Activated T-helper 1 cell treated with Interleukin-2 at 50 U/mL for 16 hours (primary cell): ENCODE measurements around the gene PTPN20.
"Not testable (repeated sequence)": the region's sequence is repeated elsewhere in the genome, so short reads cannot be mapped to it uniquely, and the experiment has no call there.

Experiments used
- DNase-seq: peaks from one replicate; pipeline ENCODE4 v3.0.0-alpha.2; 2020; ENCODE audit warnings: low read depth

PTPN20 gene, protein sequence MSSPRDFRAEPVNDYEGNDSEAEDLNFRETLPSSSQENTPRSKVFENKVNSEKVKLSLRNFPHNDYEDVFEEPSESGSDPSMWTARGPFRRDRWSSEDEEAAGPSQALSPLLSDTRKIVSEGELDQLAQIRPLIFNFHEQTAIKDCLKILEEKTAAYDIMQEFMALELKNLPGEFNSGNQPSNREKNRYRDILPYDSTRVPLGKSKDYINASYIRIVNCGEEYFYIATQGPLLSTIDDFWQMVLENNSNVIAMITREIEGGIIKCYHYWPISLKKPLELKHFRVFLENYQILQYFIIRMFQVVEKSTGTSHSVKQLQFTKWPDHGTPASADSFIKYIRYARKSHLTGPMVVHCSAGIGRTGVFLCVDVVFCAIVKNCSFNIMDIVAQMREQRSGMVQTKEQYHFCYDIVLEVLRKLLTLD

DNA sequence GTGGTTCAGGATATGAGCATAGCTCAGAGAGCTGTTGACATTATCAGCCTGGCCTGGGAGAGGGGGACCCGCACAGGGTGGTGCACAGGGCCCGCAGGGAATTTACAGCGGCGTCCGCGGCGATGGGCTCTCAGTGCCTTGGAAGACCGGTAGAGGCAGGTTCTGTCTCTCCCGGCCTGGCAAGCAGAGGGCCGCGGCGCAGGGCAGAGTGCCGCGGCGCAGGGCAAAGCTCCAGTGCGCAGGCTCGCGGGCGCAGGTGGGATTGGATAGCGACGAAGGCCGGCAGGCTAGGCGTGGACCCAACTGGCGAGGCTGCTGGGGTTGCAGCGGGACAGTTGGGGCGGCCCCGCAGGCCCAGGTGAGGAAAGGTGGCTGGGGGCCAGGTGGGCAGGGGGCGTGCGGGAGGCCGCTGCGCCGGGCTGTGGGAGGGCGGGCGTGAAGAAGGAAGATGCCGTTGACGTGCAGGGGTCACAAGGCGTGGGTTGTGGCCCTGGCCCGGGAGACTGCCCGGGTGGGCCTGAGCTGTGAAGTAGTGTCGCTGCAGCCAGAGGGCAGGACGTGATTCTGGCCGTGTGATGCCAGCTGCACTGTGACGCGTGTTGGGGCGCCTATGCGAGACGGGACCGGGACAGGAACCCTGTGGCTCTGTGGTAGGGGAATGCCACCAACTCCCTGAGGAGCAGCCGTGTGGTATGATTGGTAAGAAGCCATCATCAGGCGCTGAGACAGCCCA, at the start of gene PTPN20:
Gene PTPN20, plus strand, starts transcription at position 285 of the 733 bp plus-strand sequence. CDS start 21,072 bp downstream, outside the sequence.
- DNase-seq: not testable (repeated sequence)

DNA sequence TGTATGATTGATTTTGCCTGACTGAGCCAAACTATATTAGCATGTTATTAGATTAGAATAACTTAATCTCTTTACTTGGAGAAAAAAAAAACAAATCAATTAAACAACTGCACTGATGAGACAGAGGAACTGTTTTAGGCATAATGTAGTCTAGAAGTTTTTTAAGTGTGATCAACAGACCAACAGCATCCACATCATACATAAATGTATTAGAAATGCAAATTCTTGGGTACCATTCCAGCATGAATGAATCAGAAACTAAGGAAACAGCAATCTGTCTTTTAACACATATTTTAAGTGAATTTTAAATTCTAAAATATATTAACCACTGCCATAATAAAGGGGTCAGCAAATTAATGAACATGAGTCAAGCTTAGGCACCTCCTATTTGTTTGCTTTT, 41.5 kb upstream of the PTPN20 start:
- not testable (repeated sequence) for DNase-seq

GRCh38 chr10:46871583-46871982, 39.6 kb upstream of the PTPN20 start:
- DNase-seq: not testable (repeated sequence)

DNA sequence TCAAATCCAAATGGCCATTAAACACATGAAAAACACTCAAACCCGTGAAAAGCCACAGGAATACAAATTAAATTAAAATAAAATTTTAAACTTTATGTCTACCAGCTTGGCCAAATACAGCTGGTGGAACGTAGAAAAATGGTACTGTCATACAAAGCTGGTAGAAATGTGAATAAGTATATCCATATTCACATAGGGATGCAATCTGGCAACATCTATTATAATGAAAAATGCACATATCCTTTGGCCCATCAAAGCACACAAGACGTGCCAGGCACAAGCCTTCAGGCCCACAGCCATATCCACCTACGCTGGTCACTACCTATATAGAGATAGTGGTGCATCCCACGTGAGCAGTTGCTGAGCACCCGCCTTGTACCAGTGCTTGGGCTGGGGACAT, 35.9 kb upstream of the PTPN20 start:
- not testable (repeated sequence) for DNase-seq

GRCh38 chr10:46876773-46877172, 34.5 kb upstream of the PTPN20 start:
- not testable (repeated sequence) for DNase-seq

DNA sequence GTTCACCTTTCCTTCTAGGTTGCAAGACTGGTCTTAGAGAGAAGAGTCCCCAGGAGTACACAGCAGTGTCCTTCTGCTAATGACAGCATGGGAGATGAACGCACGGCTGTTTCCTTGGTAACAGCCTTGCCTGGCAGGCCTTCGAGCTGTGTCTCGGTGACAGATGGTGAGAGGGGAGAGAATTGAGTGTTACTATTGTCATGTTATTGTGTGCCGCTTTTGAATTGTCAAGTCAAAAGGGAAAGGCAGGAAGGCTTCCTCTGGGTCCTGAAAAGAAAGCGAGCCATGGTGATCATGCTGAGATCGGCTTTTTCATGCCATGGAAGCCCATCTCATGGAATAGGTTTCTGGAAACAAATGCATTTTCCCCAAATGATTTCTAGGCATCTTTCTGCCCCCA, 32.5 kb upstream of the PTPN20 start:
- DNase-seq: not testable (repeated sequence)

GRCh38 chr10:46890813-46891611, 20.2 kb upstream of the PTPN20 start:
- not testable (repeated sequence) for DNase-seq

DNA sequence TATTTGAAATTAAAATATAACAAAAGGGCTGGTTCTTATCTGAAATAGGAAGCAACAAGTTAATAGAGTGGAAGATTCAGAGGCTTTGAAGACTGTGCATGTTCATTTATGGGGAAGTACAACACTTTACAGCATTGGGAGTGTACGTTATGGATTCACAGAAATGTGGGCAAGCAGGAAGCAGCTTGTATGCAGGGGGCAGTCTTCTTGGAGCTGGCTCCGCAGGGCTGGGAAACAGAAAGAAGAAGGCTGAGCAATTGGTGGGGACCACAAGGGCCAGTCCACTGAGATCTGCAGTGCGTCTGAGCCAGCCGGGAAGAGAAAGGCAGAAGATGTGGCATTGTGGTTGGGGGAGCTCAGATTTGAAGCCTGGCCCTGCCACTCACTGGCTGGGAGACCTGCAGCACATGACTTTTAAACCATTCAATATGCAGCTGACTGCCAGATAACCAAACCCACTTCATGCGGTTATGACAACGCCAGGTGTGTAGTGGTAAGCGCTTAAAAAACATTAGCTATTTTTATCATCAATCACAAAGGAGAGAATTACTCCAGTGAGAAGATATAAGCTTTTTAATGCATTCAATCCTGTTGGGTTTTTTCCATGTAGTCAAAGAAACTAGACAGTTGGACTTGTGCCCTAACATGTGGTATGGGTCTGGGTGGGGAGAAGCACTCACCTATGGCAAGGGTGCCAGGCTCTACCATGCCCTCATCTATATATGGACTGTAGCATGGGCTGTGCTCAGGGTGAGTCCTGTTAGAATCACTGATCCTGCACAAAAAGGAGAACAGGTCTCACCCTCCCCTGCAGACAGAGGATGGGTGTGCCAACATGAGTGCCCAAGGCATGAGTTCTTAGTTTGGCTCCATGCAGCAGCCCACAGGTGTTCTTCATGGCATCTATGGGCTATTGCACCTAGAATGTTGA, 14.2 kb upstream of the PTPN20 start:
- not testable (repeated sequence) for DNase-seq

- not testable (repeated sequence) for DNase-seq
These were observed 10.0 kb upstream of the PTPN20 start for GRCh38 chr10:46901247-46901646.

GRCh38 chr10:46903874-46904273, 7.4 kb upstream of the PTPN20 start:
- not testable (repeated sequence) for DNase-seq

GRCh38 chr10:46906359-46906758, 4.9 kb upstream of the PTPN20 start:
- DNase-seq: not testable (repeated sequence)

DNA sequence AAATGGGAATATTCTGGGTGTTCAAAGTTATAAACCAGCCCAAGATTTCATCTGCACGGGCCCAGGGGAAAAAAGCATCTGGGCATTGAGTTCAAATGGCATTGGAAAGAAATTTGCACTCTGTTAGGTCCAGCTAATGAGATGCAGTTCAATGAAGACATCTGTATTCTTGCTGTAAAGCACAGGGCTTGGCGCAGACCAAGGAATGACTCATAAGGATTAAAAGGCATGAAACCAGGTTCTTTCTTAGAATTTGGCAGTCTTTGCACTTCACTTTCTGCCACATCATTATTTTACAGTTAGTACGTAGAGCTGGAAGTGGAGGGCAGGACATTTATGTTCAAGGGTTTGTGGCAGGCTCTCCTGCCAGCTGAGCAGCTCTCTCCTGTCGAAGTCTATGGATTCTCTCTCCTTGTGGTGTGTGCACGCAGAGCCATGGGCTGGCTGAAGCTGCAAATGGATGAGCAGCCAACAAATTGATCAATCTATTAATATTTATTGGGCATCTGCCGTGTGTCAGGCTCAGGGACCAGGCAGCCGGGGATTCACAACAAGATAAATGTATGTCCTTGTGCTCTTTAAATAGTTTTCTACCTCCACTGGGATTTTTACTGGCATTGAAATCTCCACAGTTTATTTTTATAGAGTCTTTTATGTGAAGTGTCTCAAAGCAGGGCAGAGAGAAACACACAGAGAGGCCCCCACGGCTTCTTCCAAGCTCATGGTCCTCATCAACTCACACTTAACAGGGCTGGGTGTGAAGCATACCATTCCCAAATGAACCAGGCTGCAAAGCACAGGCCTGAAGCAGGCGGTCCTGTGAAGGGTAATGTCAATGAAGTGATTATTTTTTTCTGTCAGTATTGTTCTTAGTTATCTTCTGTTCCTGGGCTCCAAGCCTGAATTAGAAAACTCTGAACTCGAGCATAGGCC, 3.8 kb upstream of the PTPN20 start:
- DNase-seq: not testable (repeated sequence)

- not testable (repeated sequence) for DNase-seq
These were observed 11.3 kb downstream of the PTPN20 start for GRCh38 chr10:46922498-46922897.

DNA sequence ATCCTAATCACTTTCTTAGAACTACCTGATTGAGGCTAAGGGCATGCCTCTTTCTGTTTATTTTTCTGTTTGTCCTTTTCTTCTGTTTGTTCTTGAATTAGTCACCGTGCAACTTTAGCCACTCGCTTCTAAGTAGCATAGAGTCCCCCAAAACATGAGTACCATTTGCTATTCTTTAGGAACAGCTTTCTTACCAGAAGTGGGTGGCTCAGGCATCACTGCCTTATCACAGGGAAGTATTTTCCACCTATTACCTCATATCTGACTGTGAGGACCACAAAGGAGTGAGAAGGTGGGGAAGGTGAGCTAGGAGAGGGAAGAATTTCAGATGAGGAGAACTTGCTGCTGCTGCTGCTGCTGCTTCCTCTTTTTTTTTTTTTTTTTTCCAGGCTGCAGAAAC, 13.9 kb downstream of the PTPN20 start:
- DNase-seq: not testable (repeated sequence)

DNA sequence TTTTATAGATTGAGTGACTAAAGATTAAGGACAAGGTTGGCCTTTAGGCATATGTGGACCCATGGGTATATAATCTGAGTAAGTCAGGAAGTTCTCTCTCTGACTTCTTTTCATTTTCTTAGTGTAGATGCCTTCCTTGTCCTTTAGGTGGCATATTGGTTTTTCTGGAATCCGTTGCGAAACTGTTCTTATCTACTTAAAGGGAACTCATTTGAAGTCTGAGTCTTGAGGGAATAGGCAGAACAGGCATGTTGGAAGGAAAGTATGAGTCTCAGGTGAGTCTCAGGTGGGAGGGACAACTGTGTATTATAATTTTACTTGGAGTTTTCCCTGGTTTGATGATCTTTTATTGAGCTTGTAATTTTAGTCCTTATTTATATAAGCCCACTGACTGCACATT, 14.6 kb downstream of the PTPN20 start:
- not testable (repeated sequence) for DNase-seq

DNA sequence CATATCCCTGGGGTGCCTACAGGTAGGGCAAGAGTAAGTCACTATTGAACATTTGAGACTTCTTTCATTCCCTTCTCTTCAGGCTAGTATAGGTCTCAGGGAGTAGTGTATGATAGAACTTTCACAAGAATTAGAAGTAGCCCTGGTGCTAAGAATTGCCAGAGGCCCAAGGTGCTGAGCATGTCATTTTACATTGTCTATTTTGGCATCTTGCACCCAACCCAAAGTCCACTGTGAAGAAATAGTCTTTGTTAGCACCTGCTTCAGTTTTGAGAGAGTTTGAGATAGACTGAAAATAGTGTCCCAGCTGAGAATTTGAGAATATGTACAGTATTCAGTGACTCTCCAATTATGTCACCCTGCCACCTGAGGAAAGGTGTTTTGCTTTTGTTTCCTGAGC, 17.6 kb downstream of the PTPN20 start:
- not testable (repeated sequence) for DNase-seq

DNA sequence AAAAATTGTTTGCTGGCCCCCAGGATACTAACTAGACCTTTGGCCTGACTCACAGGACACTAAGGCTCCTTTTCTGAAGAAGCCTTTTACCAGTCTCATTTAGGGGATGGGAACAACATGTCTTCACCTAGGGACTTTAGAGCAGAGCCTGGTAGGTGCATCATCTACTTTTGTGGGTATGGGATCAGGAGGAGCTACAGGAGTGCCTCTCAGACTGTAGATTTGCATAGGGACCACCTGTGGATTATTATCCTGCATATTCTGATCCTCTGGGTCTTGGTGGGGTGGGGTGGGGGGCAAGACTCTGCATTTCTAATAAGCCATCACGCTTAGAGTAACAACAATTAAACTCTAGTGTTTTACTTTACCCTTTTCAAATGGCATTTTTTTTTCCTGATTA, 21.2 kb downstream of the PTPN20 start:
- not testable (repeated sequence) for DNase-seq

GRCh38 chr10:46941091-46941490, 29.9 kb downstream of the PTPN20 start:
- not testable (repeated sequence) for DNase-seq

DNA sequence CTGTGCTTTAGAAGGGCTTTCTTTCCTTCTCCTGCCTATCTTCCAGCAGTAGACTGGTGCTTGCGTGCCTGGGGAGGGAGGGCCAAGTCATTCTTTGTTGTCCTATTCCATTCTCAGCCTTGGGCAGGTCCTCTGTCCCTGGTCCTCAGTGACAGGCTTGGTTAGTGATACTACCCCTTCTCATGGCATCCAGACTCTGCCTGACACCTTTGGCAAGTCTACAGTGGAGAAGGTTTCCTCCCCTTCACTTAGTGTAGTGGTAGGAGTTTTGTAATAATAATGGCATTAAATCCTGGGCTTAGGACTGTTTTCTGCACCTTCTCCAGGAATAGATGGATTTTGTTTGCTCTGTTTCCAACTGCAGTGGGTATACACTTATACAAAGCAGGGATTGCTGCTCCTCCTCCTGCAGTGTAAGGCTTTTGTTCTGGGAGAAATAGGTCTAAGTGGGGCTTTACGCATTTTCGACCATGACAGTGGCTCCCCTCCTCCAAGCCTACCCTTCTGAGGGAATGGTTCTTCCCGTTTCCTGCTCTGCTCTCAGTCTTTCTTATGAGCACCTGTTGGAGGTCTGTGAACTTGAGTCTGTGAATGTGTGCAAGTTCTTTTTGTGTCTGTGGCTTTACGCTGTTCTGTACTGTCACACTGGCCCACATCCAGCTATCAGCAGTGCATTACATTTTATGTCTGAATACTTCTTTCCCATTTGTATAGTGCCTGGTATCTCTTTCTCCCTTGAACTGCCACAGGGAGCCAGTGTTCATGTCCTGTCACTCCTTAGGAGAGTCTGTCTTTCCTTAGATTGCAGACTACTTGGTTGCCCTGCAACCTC, 37.7 kb downstream of the PTPN20 start:
- not testable (repeated sequence) for DNase-seq
